GM12878 (cell line): ENCODE results near the gene SIL1. TPM values are rescaled to one million over a fixed set of nuclear protein-coding genes. Genes with fewer than 3 reads are reported as not detected.

Source experiments
- ATAC-seq: fragments of 200-7000 bp; cut with Tn5 transposase; 3 replicates; pipeline ENCODE4 v1.9.1; 2020; ENCODE audit warnings: mild to moderate bottlenecking, moderate library complexity
- BruUV-seq: library from RNA; stranded (reverse); fragments of 400-500 nt; replicated peaks from 2 replicates; lab custom pipeline; 2021; lab: Mats Ljungman, UMichigan
- CTCF ChIA-PET: fragments of 300-600 bp; sonication (Branson Sonifier 250); formaldehyde crosslinking; extraction: SDS; loops from one replicate; lab custom pipeline; 2021; ENCODE audit warnings: inconsistent platforms; lab: Yijun Ruan, JAX
- POLR2A ChIA-PET: fragments of 350-600 bp; formaldehyde crosslinking; extraction: SDS; loops from one replicate; lab custom pipeline; 2021; ENCODE audit warnings: inconsistent platforms; lab: Charles Lee
- RAD21 ChIA-PET: fragments of 300-600 bp; sonication (Branson Sonifier 250); formaldehyde crosslinking; loops from one replicate; lab custom pipeline; 2023; ENCODE audit warnings: antibody characterized with exemption; ENCODE audit not compliant: unreplicated experiment; lab: Charles Lee
- SMC1A ChIA-PET: fragments of 300-600 bp; sonication (Branson Sonifier 250); formaldehyde crosslinking; loops from one replicate; lab custom pipeline; 2023; ENCODE audit not compliant: unreplicated experiment, uncharacterized antibody; lab: Charles Lee
- DNase-seq: peaks from one replicate; pipeline ENCODE4 v3.0.0-alpha.2; 2011; ENCODE audit warnings: low read depth, low spot score
- FAIRE-seq: peaks from 3 replicates; lab custom pipeline; 2011; peaks lifted over from hg19 to GRCh38; lab: Jason Lieb, UNC
- H2AFZ ChIP-seq: 2 replicates; pipeline ENCODE4 v1.6.0; 2011; ENCODE audit warnings: low read depth, low read length, control low read depth; ENCODE audit not compliant: control insufficient read depth
- H3K27ac ChIP-seq: 2 replicates; pipeline ENCODE4 v1.5.1; 2011; ENCODE audit warnings: control low read depth; ENCODE audit not compliant: control insufficient read depth, insufficient read depth
- H3K27me3 ChIP-seq, 2 experiments: replicated peaks in 1 of 2; 2 replicates each; pipeline versions ENCODE4 v1.6.0 to v1.6.1; 2011; ENCODE audit warnings: low read length in 1 of 2; ENCODE audit not compliant: control insufficient read depth in 2 of 2, insufficient read depth in 2 of 2
- H3K36me3 ChIP-seq, 2 experiments: 2 replicates each; pipeline ENCODE4 v1.5.1; 2011; ENCODE audit warnings: low read length in 1 of 2; ENCODE audit not compliant: control insufficient read depth in 2 of 2, insufficient read depth in 2 of 2
- H3K4me1 ChIP-seq: 2 replicates; pipeline ENCODE4 v1.6.1; 2011; ENCODE audit warnings: mild to moderate bottlenecking, low read length, moderate library complexity, mixed read lengths; ENCODE audit not compliant: control insufficient read depth, insufficient read depth
- H3K4me2 ChIP-seq: 2 replicates; pipeline ENCODE4 v1.6.0; 2011; ENCODE audit warnings: control low read depth; ENCODE audit not compliant: control insufficient read depth, insufficient read depth
- H3K4me3 ChIP-seq: fragments of 200-600 bp; sonication (generic); 2 replicates; pipeline ENCODE4 v1.5.1; 2016
- H3K79me2 ChIP-seq: 2 replicates; pipeline ENCODE4 v1.6.0; 2011; ENCODE audit warnings: low read length; ENCODE audit not compliant: control insufficient read depth, insufficient read depth
- H3K9ac ChIP-seq: 2 replicates; pipeline ENCODE4 v1.8.0; 2011; ENCODE audit warnings: low read length, control low read depth, mixed read lengths; ENCODE audit not compliant: control insufficient read depth, insufficient read depth
- H3K9me3 ChIP-seq: replicated peaks from 3 replicates; pipeline ENCODE4 v1.5.1; 2011; ENCODE audit warnings: mild to moderate bottlenecking, low read length; ENCODE audit not compliant: control insufficient read depth, insufficient read depth
- H4K20me1 ChIP-seq: 2 replicates; pipeline ENCODE4 v1.6.0; 2011; ENCODE audit not compliant: control insufficient read depth, insufficient read depth
- LARP7 ChIP-seq: fragments of 450-650 bp; IDR thresholded peaks from 2 replicates; pipeline ENCODE4 v1.6.1; 2017; ENCODE audit warnings: mild to moderate bottlenecking
- NFYB ChIP-seq: IDR thresholded peaks from 2 replicates; pipeline ENCODE4 v1.6.1; 2011; ENCODE audit warnings: low read depth, mild to moderate bottlenecking, low read length, improper control_type of control experiment, moderate library complexity; ENCODE audit not compliant: insufficient read depth
- SREBF1 ChIP-seq: IDR thresholded peaks from 2 replicates; pipeline ENCODE4 v1.6.1; 2012; ENCODE audit warnings: mild to moderate bottlenecking, low read length
- SREBF2 ChIP-seq: IDR thresholded peaks from 2 replicates; pipeline ENCODE4 v1.6.1; 2012; ENCODE audit warnings: mild to moderate bottlenecking, low read length
- TARDBP ChIP-seq: IDR thresholded peaks from 2 replicates; pipeline ENCODE4 v1.6.1; 2016; ENCODE audit warnings: borderline replicate concordance
- ZNF217 ChIP-seq: fragments of 450-650 bp; IDR thresholded peaks from 2 replicates; pipeline ENCODE4 v1.6.1; 2017; ENCODE audit warnings: antibody characterized with exemption, mild to moderate bottlenecking
- WGBS: methylation state at CpG from one replicate; pipeline ENCODE4 v1.1.6; 2016; ENCODE audit warnings: low lambda C conversion rate; ENCODE audit not compliant: insufficient replicate concordance, insufficient coverage; ENCODE audit errors: missing lambda C conversion rate; 5-methylcytosine and 5-hydroxymethylcytosine counted together
- in situ Hi-C: fragments of 300-500 bp; cut with MboI; formaldehyde crosslinking; loops from 9 replicates; pipeline ENCODE4 v1.14.3; 2018; ENCODE audit warnings: mixed read lengths
- intact Hi-C: fragments of 100-400 bp; cut with micrococcal nuclease; formaldehyde crosslinking; loops from one replicate; pipeline ENCODE4 v1.14.2; 2022; ENCODE audit not compliant: unreplicated experiment
- polyA plus RNA-seq, 11 experiments: library from polyadenylated mRNA; depleted of rRNA in 4 of 11; unstranded in 6 of 11; stranded (reverse) in 5 of 11; fragments of >200 nt; fragmentation: Nextera tagmentation in 4 of 11; fragmentation: Illumina TruSeq in 1 of 11; extraction: Ambion mirVana in 4 of 11; extraction: Trizol in 1 of 11; gene quantifications; 1 replicate in 1 of 11; 2 replicates in 10 of 11; pipeline versions ENCODE4 v1.2.1 to v1.2.3, GENCODE V29; 2011 to 2016; ENCODE audit warnings: inconsistent platforms in 2 of 11, missing spikeins in 2 of 11, low read depth in 1 of 11
- total RNA-seq, 4 experiments: library from RNA; depleted of rRNA in 3 of 4; stranded (reverse); fragments of >200 nt in 3 of 4; fragmentation: Illumina TruSeq in 1 of 4; extraction: Trizol in 1 of 4; gene quantifications; 2 replicates each; pipeline versions ENCODE4 v1.2.1 to v1.2.3, GENCODE V29; 2013 to 2021
- TF ChIP-seq, protein P1 (sequence below): fragments of 150-350 bp; IDR thresholded peaks from 2 replicates; pipeline ENCODE4 v1.6.1; 2016; ENCODE audit warnings: low read depth, low read length
- TF ChIP-seq, protein P2 (sequence below): fragments of 450-650 bp; IDR thresholded peaks from 2 replicates; pipeline ENCODE4 v1.6.1; 2018; ENCODE audit warnings: mild to moderate bottlenecking, low read depth, moderate library complexity; ENCODE audit not compliant: partially characterized antibody

Gene SIL1
- total and polyA plus RNA-seq, 10 of the 15 experiments (the other 5 are each of a cell fraction or from before 2014, with no cell fraction given): 4.1 to 49.8 (median 29.4) TPM

DNA sequence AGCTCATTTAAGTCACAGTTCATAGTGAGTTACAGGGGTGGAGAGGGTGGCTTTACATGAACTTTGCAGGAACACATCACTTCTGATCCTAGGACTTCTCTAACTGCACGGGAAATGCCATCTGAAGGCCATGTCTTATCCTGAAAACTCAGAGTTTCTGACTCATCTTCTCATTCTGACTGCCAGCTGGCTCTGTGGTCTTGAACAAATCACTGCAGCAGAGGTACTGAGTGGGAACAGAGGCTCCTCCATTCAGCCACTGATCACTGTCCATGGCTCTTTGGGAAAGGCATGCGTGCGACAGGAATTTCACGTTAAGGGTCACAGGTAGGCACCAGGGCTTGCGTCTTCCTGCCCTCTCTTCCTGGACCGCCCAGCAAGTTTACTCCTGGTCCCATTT lies 208.4 kb downstream of the SIL1 start:
- Histone ChIP-seq H3K4me3 (no peak overlapping the region), H4K20me1 (no peaks in the 10 kb centered on the region), H3K36me3 (no peaks in the 10 kb centered on the region; a peak in 1 of 4 replicates), H3K27ac (no peak overlapping the region), H3K79me2 (no peaks in the 10 kb centered on the region), H3K4me1 (no peaks in the 10 kb centered on the region), H3K9me3 (no peaks in the 10 kb centered on the region), H3K9ac (no peak overlapping the region), H3K4me2 (no peak overlapping the region)
- intact Hi-C loops: no loop called here
- ATAC-seq (no peak), DNase-seq (no peak), FAIRE-seq (no peak)
- CTCF ChIA-PET: no interaction called here
- 92% methylated on average over 6 of the region's 6 CpGs for WGBS
- POLR2A ChIA-PET: no interaction called here
- SMC1A ChIA-PET: no interaction called here
- in situ Hi-C loops: no loop called here
- TF ChIP-seq, protein P1, sequence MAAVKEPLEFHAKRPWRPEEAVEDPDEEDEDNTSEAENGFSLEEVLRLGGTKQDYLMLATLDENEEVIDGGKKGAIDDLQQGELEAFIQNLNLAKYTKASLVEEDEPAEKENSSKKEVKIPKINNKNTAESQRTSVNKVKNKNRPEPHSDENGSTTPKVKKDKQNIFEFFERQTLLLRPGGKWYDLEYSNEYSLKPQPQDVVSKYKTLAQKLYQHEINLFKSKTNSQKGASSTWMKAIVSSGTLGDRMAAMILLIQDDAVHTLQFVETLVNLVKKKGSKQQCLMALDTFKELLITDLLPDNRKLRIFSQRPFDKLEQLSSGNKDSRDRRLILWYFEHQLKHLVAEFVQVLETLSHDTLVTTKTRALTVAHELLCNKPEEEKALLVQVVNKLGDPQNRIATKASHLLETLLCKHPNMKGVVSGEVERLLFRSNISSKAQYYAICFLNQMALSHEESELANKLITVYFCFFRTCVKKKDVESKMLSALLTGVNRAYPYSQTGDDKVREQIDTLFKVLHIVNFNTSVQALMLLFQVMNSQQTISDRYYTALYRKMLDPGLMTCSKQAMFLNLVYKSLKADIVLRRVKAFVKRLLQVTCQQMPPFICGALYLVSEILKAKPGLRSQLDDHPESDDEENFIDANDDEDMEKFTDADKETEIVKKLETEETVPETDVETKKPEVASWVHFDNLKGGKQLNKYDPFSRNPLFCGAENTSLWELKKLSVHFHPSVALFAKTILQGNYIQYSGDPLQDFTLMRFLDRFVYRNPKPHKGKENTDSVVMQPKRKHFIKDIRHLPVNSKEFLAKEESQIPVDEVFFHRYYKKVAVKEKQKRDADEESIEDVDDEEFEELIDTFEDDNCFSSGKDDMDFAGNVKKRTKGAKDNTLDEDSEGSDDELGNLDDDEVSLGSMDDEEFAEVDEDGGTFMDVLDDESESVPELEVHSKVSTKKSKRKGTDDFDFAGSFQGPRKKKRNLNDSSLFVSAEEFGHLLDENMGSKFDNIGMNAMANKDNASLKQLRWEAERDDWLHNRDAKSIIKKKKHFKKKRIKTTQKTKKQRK: no peak
- no peak for TF ChIP-seq NFYB
- TF ChIP-seq, all 136 proteins: peak for 0
- BruUV-seq: no TSS peak
- no peak overlapping the region for H2AFZ ChIP-seq
- RAD21 ChIA-PET: no interaction called here
- H3K27me3 ChIP-seq: no peaks in the 10 kb centered on the region

DNA sequence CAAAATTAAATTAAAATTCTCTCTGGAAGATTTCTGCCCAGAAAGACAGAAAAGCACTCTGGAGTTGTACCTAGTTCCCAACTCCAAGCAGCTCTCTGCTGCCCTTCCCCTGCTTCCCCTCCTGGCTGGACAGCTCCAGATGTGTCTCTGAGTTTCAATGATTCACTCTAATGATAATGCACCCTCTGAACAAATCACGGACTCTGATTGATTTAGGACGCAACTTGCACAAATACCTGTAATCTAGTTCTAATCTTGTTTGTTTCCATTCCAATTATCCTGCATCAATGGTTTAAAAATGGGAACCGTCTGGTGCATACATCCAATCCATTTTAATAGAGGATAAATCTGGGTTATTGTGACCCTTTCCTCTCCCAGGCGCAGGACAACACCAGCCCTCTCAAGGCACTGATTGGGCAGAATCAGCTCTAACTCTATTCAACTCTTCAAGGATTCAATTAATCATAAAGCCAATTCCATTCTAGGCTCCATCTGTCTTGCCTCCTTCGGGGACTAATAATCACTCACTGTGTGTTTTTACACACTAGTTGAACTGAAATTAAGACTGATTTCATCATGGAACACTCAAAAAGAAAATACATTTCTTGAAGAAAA lies 211.9 kb downstream of the SIL1 start:
- no peaks in the 10 kb centered on the region for H3K4me1 ChIP-seq
- no peaks in the 10 kb centered on the region for H3K79me2 ChIP-seq
- ATAC-seq (no peak), FAIRE-seq (no peak), DNase-seq (no peak)
- ChIA-PET CTCF (no interaction called here), POLR2A (no interaction called here), RAD21 (no interaction called here), SMC1A (no interaction called here)
- no peak overlapping the region for H3K4me2 ChIP-seq
- in situ Hi-C loops (no loop called here), intact Hi-C loops (no loop called here)
- no peaks in the 10 kb centered on the region for H3K36me3 ChIP-seq
- no peaks in the 10 kb centered on the region for H3K27me3 ChIP-seq
- H3K9ac ChIP-seq: no peak overlapping the region
- H4K20me1 ChIP-seq: no peaks in the 10 kb centered on the region
- no TSS peak for BruUV-seq
- no peak overlapping the region for H3K27ac ChIP-seq
- no peak overlapping the region for H3K4me3 ChIP-seq
- H3K9me3 ChIP-seq: no peaks in the 10 kb centered on the region
- WGBS: 98% methylated on average over 5 of the region's 5 CpGs
- H2AFZ ChIP-seq: no peak overlapping the region
- TF ChIP-seq SREBF2: no peak
- TF ChIP-seq ZNF217: no peak
- no peak for TF ChIP-seq LARP7
- TF ChIP-seq TARDBP: no peak
- TF ChIP-seq, protein P2, sequence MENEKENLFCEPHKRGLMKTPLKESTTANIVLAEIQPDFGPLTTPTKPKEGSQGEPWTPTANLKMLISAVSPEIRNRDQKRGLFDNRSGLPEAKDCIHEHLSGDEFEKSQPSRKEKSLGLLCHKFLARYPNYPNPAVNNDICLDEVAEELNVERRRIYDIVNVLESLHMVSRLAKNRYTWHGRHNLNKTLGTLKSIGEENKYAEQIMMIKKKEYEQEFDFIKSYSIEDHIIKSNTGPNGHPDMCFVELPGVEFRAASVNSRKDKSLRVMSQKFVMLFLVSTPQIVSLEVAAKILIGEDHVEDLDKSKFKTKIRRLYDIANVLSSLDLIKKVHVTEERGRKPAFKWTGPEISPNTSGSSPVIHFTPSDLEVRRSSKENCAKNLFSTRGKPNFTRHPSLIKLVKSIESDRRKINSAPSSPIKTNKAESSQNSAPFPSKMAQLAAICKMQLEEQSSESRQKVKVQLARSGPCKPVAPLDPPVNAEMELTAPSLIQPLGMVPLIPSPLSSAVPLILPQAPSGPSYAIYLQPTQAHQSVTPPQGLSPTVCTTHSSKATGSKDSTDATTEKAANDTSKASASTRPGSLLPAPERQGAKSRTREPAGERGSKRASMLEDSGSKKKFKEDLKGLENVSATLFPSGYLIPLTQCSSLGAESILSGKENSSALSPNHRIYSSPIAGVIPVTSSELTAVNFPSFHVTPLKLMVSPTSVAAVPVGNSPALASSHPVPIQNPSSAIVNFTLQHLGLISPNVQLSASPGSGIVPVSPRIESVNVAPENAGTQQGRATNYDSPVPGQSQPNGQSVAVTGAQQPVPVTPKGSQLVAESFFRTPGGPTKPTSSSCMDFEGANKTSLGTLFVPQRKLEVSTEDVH: no peak
- no peak for TF ChIP-seq SREBF1
